Subcutaneous abdominal adipose tissue (tissue), 5 donors: ENCODE measurements around the gene ABHD17A.
"Not testable (repeated sequence)": the region's sequence is repeated elsewhere in the genome, so short reads cannot be mapped to it uniquely, and the experiment has no call there.

Experiments
- H3K27ac ChIP-seq: one replicate; pipeline ENCODE4 v1.7.0; 2013; ENCODE audit warnings: low read depth, mild to moderate bottlenecking, inconsistent platforms, low read length, moderate library complexity
- H3K27me3 ChIP-seq, 5 donors: one replicate each; pipeline ENCODE4 v1.7.0; 2013; ENCODE audit warnings: low read length in 5 of 5, inconsistent platforms in 1 of 5; ENCODE audit not compliant: control insufficient read depth in 5 of 5, insufficient read depth in 4 of 5
- H3K36me3 ChIP-seq, 5 donors: one replicate each; pipeline ENCODE4 v1.7.0; 2013; ENCODE audit warnings: low read length in 5 of 5; ENCODE audit not compliant: control insufficient read depth in 5 of 5, insufficient read depth in 5 of 5
- H3K4me1 ChIP-seq, 5 donors: one replicate each; pipeline ENCODE4 v1.7.0; 2013; ENCODE audit warnings: low read length in 5 of 5, mild to moderate bottlenecking in 3 of 5, moderate library complexity in 1 of 5; ENCODE audit not compliant: control insufficient read depth in 5 of 5, insufficient read depth in 5 of 5
- H3K4me3 ChIP-seq, 5 donors: one replicate each; pipeline ENCODE4 v1.7.0; 2013; ENCODE audit warnings: low read length in 5 of 5, low read depth in 1 of 5
- H3K9ac ChIP-seq, 5 donors: one replicate each; pipeline ENCODE4 v1.7.0; 2013; ENCODE audit warnings: low read length in 5 of 5, mild to moderate bottlenecking in 4 of 5, moderate library complexity in 3 of 5
- H3K9me3 ChIP-seq, 5 donors: one replicate each; pipeline ENCODE4 v1.7.0; 2013; ENCODE audit warnings: low read length in 5 of 5; ENCODE audit not compliant: control insufficient read depth in 5 of 5
- donor health status: healthy.
- donor health status: healthy.
- donor health status: healthy.
- donor health status: healthy.
- donor health status: healthy.

ABHD17A gene

DNA sequence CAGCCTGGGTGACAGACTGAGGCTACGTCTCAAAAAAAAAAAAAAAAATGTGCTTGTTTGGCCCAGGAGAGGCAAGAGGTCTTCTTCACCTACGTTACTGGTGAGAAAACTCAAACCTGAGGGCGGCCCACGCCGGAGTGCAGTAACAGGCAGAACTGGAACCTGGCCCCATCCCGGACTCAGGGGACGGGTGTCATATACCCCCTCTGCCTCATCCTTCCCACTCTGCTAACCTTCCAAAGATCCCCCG is 19.5 kb upstream of the ABHD17A start:
- Histone ChIP-seq H3K4me3 (peak overlapping the region in 3 of 5 donors; percentile 36 to 75 (median 50)), H3K4me1 (peaks cover 2 to 38% (median 22%) of the 10 kb centered on the region in 5 donors)

DNA sequence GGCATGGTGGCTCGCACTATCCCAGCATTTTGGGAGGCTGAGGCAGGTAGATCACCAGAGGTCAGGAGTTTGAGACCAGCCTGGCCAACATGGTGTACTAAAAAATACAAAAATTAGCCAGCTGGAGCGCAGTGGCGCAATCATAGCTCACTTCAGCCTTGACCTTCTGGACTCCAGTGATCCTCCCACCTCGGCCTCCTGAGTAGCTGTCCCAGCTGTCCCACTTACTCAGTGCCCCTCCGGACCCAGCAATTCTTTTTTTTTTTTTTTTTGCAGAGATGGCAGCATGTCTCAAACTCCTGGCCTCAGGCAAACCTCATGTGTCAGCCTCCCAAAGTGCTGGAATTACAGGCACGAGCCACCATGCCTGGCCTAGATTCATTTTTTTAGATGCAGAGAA is 17.6 kb upstream of the ABHD17A start:
- Histone ChIP-seq H3K9ac (no peak overlapping the region), H3K27ac (no peak overlapping the region), H3K36me3 (peaks cover 0 to 3% (median 0%) of the 10 kb centered on the region in 5 donors)

More for the DNA sequence above, 19.5 kb upstream of the ABHD17A start:
- peak overlapping the region; percentile 55 for H3K27ac ChIP-seq
- no peaks in the 10 kb centered on the region for H3K27me3 ChIP-seq
- H3K9ac ChIP-seq, result no peak overlapping the region
- H3K36me3 ChIP-seq, result peaks cover 0 to 3% (median 0%) of the 10 kb centered on the region in 5 donors
- no peaks in the 10 kb centered on the region for H3K9me3 ChIP-seq

DNA sequence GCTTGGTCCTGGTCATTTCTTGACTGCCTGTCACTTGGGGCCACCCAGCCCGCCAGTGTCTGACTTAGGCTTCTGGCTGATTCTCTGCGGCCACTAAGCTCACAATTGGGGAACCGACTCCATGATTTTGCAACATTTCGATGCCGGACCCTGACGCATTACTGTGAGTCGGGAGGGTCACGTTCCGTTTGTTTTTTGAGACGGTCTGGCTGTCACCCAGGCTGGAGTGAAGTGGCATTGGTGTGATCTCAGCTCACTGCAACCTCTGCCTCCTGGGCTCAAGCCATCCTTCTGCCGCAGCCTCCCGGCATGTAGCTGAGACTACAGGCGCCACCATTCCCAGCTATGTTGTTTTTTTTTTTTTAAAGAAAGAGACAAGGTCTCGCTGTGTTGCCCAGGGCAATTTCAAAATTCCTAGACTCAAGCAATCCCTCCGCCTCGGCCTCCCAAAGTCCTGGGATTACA is 16.7 kb upstream of the ABHD17A start:
- Histone ChIP-seq H3K36me3 (no peaks in the 10 kb centered on the region), H3K9ac (no peak overlapping the region), H3K4me3 (no peak overlapping the region), H3K27ac (no peak overlapping the region), H3K9me3 (no peaks in the 10 kb centered on the region), H3K4me1 (peaks cover 7 to 31% (median 19%) of the 10 kb centered on the region in 5 donors), H3K27me3 (no peaks in the 10 kb centered on the region)

More for the DNA sequence above, 17.6 kb upstream of the ABHD17A start:
- no peaks in the 10 kb centered on the region for H3K9me3 ChIP-seq
- no peaks in the 10 kb centered on the region for H3K27me3 ChIP-seq
- peaks cover 2 to 30% (median 17%) of the 10 kb centered on the region in 5 donors for H3K4me1 ChIP-seq
- no peak overlapping the region for H3K4me3 ChIP-seq

DNA sequence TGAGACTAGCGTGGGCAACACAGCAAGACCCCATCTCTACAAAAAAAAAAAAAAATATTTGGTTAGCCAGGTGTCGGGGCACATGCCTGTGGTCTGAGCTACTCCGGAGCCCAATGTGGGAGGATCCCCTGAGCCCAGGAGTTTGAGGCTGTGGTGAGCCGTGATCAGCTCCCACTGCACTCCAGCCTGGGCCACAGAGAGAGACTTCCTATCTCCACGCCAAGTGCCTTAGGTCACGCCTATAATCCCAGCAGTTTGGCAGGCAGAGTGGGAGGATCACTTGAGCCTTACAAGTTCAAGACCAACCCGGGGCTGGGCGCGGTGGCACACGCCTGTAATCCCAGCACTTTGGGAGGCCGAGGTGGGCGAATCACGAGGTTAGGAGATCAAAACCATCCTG is 11.2 kb upstream of the ABHD17A start:
- no peaks in the 10 kb centered on the region for H3K9me3 ChIP-seq
- H3K9ac ChIP-seq, result no peak overlapping the region
- no peak overlapping the region for H3K4me3 ChIP-seq
- no peaks in the 10 kb centered on the region for H3K36me3 ChIP-seq
- H3K4me1 ChIP-seq, result peaks cover 4 to 32% (median 19%) of the 10 kb centered on the region in 5 donors
- no peaks in the 10 kb centered on the region for H3K27me3 ChIP-seq
- H3K27ac ChIP-seq, result no peak overlapping the region

DNA sequence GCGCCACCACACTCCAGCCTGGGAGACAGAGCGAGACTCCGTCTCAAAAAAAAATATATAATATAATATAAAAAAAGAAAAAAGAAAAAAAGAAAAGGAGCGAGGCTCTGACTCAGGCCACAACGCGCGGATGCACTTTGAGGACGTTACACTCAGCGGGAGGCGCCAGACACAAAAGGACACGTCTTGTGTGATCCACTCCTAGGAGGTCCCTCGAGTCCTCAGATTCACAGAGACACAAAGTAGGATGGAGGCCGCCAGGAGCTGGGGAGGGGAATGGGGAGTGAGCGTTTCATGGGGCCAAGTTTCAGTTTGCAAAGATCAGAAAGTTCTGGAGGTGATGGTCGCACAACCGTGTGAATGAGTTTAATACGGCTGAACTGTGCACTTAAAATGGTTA is 8.5 kb upstream of the ABHD17A start:
- no peak overlapping the region for H3K4me3 ChIP-seq
- H3K27ac ChIP-seq, result no peak overlapping the region
- H3K9ac ChIP-seq, result no peak overlapping the region
- H3K27me3 ChIP-seq, result no peaks in the 10 kb centered on the region
- H3K9me3 ChIP-seq, result no peaks in the 10 kb centered on the region
- H3K4me1 ChIP-seq, result peaks cover 4 to 32% (median 19%) of the 10 kb centered on the region in 5 donors
- no peaks in the 10 kb centered on the region for H3K36me3 ChIP-seq

DNA sequence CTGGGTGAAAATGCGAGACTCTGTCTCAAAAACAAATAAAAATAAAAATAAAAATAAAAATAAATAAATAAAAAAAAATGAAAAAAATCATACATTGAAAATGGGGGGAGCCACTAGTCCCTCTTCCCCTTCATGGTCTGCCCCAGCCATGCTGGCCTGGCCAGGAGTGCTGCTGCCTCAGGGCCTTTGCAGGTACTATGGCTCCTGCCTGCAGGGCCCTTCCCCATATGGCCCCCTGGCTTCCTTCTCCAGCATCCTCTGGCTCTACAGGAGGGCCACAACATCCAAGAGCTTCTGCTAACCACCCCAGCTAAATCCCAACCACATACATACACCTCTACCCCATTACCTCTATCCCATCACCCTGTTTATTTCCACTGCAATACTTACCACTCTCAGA is 4.6 kb upstream of the ABHD17A start:
- Histone ChIP-seq H3K4me3 (no peak overlapping the region), H3K9ac (no peak overlapping the region), H3K27me3 (no peaks in the 10 kb centered on the region), H3K4me1 (peaks cover 3 to 12% (median 8%) of the 10 kb centered on the region in 5 donors), H3K36me3 (no peaks in the 10 kb centered on the region), H3K9me3 (no peaks in the 10 kb centered on the region), H3K27ac (no peak overlapping the region)

DNA sequence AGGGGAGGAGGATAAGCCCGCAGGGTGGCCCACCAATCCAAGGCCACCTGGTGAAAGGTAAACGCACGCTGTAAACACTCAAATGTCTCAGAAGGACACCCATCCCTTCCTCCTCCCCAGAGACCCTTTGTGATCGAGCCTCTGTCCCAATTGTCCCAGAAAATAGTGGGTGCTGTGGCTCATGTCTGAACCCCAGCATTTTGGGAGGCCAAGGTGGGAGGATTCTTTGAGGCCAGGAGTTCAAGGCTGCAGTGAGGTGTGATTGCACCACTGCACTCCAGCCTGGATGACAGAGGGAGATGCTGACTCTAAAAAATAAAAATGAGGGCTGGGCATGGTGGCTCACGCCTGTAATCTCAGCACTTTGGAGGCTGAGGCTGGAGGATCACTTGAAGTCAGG is 3.1 kb upstream of the ABHD17A start:
- peaks cover 12 to 27% (median 23%) of the 10 kb centered on the region in 5 donors for H3K4me1 ChIP-seq
- no peak overlapping the region for H3K9ac ChIP-seq
- no peak overlapping the region for H3K4me3 ChIP-seq
- no peaks in the 10 kb centered on the region for H3K27me3 ChIP-seq
- no peaks in the 10 kb centered on the region for H3K9me3 ChIP-seq
- H3K27ac ChIP-seq, result no peak overlapping the region
- H3K36me3 ChIP-seq, result no peaks in the 10 kb centered on the region

DNA sequence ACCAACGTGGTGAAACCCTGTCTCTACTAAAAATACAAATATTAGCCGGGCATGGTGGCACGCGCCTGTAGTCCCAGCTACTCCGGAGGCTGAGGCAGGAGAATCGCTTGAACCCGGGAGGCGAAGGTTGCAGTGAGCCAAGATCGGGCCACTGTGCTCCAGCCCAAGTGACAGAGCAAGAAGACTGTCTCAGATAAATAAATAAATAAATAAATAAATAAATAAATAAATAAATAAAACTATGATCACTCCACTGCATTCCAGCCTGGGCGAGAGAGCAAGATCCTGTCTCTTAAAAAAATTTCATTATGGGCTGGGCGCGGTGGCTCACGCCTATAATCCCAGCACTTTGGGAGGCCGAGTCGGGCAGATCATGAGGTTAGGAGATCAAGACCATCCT is 1.1 kb upstream of the ABHD17A start:
- H3K27me3 ChIP-seq, H3K36me3 ChIP-seq, H3K9ac ChIP-seq, H3K4me3 ChIP-seq, H3K9me3 ChIP-seq, H3K27ac ChIP-seq: not testable (repeated sequence)
- peaks cover 23 to 43% (median 40%) of the 10 kb centered on the region in 5 donors for H3K4me1 ChIP-seq

DNA sequence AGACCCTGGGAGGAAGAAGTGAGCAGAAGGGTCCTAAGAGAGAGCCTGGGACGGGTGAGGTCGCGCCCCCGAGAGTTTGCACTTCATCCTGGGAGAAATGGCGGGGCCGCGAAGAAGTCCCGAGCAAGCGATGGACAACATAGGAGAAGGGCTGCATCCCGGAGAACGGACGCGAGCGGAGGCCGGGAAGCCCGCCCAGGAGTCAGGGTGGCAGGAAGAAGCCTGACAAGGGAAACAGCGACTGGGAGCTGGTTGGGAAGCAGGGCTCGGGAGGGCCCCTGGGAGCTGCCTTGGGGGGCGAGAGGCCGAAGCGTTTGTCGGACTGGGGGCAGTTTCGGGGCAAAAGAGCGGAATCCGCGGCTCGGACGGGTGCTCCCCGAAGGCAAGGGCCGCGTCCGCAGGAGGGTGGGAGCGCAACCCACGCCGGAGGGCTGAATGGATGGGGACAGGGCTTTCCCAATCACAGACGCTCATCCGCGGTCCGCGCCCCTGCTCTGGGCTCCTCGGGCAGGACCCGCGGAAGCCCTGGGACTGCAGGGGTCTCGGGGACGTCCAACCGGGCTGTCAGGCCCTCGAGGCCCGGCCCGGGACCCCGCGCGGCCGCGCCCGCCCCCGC is 469 bp downstream of the ABHD17A start:
- Histone ChIP-seq H3K9ac (peak overlapping the region; percentile 82 to 95 (median 87)), H3K4me1 (peaks cover 23 to 54% (median 50%) of the 10 kb centered on the region in 5 donors), H3K36me3 (peaks cover 0 to 12% (median 4%) of the 10 kb centered on the region in 5 donors), H3K27ac (peak overlapping the region; percentile 52), H3K4me3 (peak overlapping the region; percentile 81 to 94 (median 91)), H3K27me3 (no peaks in the 10 kb centered on the region), H3K9me3 (no peaks in the 10 kb centered on the region)

DNA sequence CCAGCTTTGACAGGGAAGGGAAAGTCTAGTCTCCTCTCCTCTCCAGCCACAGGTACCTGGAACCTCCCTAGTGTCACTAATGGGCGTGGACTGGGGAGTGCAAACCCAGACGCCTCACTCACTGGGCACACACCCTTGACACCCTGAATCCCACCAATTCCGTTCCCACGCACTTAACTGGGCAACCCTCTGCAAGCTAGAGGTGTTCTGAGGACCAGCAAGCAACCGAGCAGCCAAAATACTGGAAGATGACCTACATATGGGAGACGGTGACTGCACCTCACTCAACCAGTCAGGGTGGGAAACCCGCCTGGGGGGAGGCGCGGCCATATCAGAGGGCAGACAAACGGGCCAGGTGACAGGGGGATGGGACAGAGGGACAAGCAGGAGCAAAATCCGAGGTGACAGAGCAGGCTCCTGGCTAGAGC is 991 bp downstream of the ABHD17A start:
- H3K27me3 ChIP-seq, result no peaks in the 10 kb centered on the region
- peak overlapping the region; percentile 52 for H3K27ac ChIP-seq
- H3K4me3 ChIP-seq, result peak overlapping the region; percentile 81 to 94 (median 91)
- H3K9ac ChIP-seq, result peak overlapping the region; percentile 82 to 95 (median 87)
- no peaks in the 10 kb centered on the region for H3K9me3 ChIP-seq
- peaks cover 0 to 13% (median 4%) of the 10 kb centered on the region in 5 donors for H3K36me3 ChIP-seq
- H3K4me1 ChIP-seq, result peaks cover 23 to 54% (median 50%) of the 10 kb centered on the region in 5 donors
